GM12891 (cell line): ENCODE data around the gene ATP13A2.

ENCODE experiments used
- POLR2A ChIP-seq: IDR thresholded peaks from 2 replicates; pipeline ENCODE4 v1.6.1; 2011; ENCODE audit warnings: low read depth, low read length, control low read depth
- POLR2AphosphoS5 ChIP-seq: IDR thresholded peaks from 2 replicates; pipeline ENCODE4 v1.6.1; 2011; ENCODE audit warnings: low read depth, low read length, control low read depth

GRCh38 chr1:16971341-16972188 lies 40.2 kb downstream of the ATP13A2 start:
- TF ChIP-seq POLR2A, result no peak
- TF ChIP-seq POLR2AphosphoS5, result no peak
